Stimulated activated naive CD8-positive, alpha-beta T cell treated with anti-CD3 and anti-CD28 coated beads, Interleukin-15, Interleukin-2, amounts not matched to agents 100 ng/mL and 50 ng/mL, for 24 hours (primary cell): Measurements from ENCODE around the gene SPESP1.

Experiments
- H3K27ac Mint-ChIP-seq: one replicate; pipeline ENCODE4 v1.8.0; 2021; ENCODE audit warnings: mild to moderate bottlenecking, mixed read lengths
- H3K27me3 Mint-ChIP-seq: one replicate; pipeline ENCODE4 v1.8.0; 2021; ENCODE audit warnings: mixed read lengths
- H3K36me3 Mint-ChIP-seq: one replicate; pipeline ENCODE4 v1.8.0; 2021; ENCODE audit warnings: low read depth, mixed read lengths
- H3K4me1 Mint-ChIP-seq: one replicate; pipeline ENCODE4 v1.8.0; 2021; ENCODE audit warnings: low read depth, mixed read lengths
- H3K4me3 Mint-ChIP-seq: one replicate; pipeline ENCODE4 v1.8.0; 2021; ENCODE audit warnings: mild to moderate bottlenecking, mixed read lengths
- H3K9me3 Mint-ChIP-seq: one replicate; pipeline ENCODE4 v1.8.0; 2021; ENCODE audit warnings: mixed read lengths

SPESP1 gene

GRCh38 chr15:68979816-68980215 lies 49.5 kb downstream of the SPESP1 start:
- Mint-ChIP-seq H3K27ac (no peak overlapping the region), H3K27me3 (peaks cover 9% of the 10 kb centered on the region), H3K9me3 (peaks cover 6% of the 10 kb centered on the region), H3K4me1 (no peaks in the 10 kb centered on the region), H3K4me3 (no peak overlapping the region), H3K36me3 (no peaks in the 10 kb centered on the region)

- Mint-ChIP-seq H3K9me3 (peaks cover 6% of the 10 kb centered on the region), H3K36me3 (no peaks in the 10 kb centered on the region), H3K4me3 (no peak overlapping the region), H3K27me3 (peaks cover 6% of the 10 kb centered on the region), H3K27ac (no peak overlapping the region), H3K4me1 (no peaks in the 10 kb centered on the region)
These were observed 50.5 kb downstream of the SPESP1 start for GRCh38 chr15:68980786-68981185.

DNA sequence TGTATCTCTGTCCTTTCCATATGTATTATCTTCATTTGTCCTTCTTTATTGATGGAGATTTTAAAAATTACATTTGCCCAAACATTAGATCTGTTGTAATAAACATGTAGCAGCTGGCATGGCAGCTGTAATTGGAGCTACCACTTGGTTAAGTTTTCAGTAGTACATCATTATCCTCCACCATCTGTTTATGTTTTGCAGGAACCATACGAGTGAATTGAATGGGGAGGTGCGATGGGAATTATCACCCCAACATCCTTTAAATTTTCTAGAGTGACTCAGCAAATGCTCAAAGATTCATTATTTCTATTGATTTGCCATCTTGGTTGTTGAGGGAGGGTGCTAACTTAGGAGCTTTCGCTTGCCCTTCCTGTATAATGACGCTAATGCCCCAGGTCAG lies 51.6 kb downstream of the SPESP1 start:
- Mint-ChIP-seq H3K27ac (no peak overlapping the region), H3K9me3 (peaks cover 3% of the 10 kb centered on the region), H3K36me3 (no peaks in the 10 kb centered on the region), H3K27me3 (peaks cover 6% of the 10 kb centered on the region), H3K4me3 (no peak overlapping the region), H3K4me1 (no peaks in the 10 kb centered on the region)

DNA sequence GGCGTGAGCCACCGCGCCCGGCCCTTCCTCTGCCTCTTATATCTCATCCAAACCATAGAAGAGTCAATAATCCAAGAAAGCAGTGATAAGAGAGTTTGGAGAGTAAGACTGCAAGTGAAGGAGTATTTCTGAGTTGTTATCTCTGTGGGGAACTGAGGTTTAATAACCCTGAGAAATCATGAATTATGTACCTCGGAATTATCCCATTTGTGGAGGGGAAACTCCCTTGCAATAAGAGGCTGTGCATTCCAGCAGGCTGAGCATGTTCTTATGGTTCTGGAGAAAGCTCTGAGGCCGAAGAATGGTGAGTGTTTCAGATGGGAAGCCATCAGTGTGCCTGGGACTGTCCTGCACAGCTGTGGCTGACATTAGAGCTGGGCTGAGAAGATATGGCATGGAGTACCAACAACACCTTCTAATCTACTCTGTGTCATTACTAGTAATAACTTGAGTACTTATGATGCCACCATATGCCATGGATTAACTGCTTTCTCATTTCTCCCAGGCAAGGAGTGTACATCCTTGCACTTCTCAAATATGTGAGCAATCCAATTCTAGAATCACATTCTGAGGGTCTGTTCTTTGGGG lies 52.7 kb downstream of the SPESP1 start:
- Mint-ChIP-seq H3K4me1 (no peaks in the 10 kb centered on the region), H3K27me3 (peaks cover 9% of the 10 kb centered on the region), H3K27ac (no peak overlapping the region), H3K4me3 (no peak overlapping the region), H3K36me3 (no peaks in the 10 kb centered on the region), H3K9me3 (no peaks in the 10 kb centered on the region)

DNA sequence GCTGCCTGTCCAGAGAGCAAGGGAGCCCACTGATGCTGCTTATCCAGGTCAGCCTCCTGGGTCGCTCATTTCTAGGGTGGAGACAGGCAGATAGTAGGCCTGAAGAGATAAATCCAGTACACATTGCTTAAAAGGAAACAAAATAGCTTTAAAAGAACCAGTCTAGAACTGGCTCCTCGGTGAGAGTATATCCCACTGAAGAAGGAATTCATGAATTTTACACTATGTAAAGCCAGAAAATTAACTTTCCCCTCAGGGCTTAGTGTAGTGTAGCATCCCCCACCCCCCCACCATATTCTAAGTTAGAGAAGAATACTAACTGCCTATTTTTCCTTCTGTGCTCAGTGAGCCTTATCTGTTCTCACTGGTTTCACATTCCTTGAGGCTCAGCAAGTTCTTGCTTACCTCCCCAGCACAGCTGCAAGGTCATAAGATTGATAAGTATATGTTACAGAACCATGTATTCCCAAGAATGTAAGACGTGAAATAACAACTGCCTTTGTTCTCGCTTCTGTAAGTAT lies 53.7 kb downstream of the SPESP1 start:
- Mint-ChIP-seq H3K36me3 (no peaks in the 10 kb centered on the region), H3K4me3 (no peak overlapping the region), H3K27me3 (peaks cover 15% of the 10 kb centered on the region), H3K4me1 (no peaks in the 10 kb centered on the region), H3K27ac (no peak overlapping the region), H3K9me3 (no peaks in the 10 kb centered on the region)

DNA sequence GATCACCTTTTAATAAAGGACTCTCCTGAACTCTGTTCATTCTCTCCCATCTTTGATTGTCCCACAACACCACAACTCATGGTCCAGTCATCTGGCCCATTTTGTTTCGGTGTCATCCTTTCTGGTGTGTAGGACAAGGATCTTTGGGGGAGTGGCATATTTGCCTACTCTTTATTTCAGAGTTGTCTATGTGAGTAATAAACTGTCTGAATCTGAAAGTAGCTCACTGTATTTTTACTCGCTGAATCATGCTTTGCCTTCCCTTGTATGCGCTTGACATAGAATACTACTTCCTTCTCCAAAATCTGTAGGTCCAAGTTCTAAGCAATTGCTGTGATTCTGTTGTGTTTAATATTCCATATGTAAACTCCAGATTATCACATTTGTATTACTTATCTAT lies 54.3 kb downstream of the SPESP1 start:
- Mint-ChIP-seq H3K4me1 (no peaks in the 10 kb centered on the region), H3K4me3 (no peak overlapping the region), H3K9me3 (no peaks in the 10 kb centered on the region), H3K27me3 (peaks cover 15% of the 10 kb centered on the region), H3K36me3 (no peaks in the 10 kb centered on the region), H3K27ac (no peak overlapping the region)

DNA sequence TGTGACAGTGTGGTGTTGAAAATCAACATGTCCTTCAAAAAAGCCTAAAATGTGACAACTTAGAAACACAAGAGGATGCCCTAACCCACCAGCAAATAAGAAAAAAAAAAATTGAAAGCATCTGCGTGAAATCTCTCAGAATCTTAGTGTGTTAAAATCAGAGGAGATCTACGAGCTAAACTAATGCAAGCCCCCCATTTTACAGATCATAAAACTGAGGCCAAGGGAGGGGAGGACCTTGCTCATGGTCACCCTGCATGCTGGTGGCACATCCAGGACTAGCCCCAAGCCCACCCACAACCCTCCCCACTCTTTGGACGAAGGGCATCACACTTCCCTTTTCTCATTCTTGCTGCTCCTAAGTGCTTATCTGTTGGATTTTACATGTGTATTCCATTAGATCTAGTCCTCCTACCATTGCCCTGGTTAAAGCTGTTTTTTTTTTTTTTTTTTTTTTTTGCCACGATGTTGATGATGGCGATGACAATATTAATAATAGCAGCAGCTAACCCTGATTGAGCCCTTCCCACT lies 55.1 kb downstream of the SPESP1 start:
- peaks cover 15% of the 10 kb centered on the region for H3K27me3 Mint-ChIP-seq
- H3K4me1 Mint-ChIP-seq = no peaks in the 10 kb centered on the region
- H3K9me3 Mint-ChIP-seq = no peaks in the 10 kb centered on the region
- H3K36me3 Mint-ChIP-seq = no peaks in the 10 kb centered on the region
- H3K27ac Mint-ChIP-seq = no peak overlapping the region
- H3K4me3 Mint-ChIP-seq = no peak overlapping the region

GRCh38 chr15:68986322-68986721 lies 56.0 kb downstream of the SPESP1 start:
- Mint-ChIP-seq H3K36me3 (no peaks in the 10 kb centered on the region), H3K27me3 (peaks cover 15% of the 10 kb centered on the region), H3K27ac (no peak overlapping the region), H3K4me1 (no peaks in the 10 kb centered on the region), H3K9me3 (no peaks in the 10 kb centered on the region), H3K4me3 (no peak overlapping the region)

DNA sequence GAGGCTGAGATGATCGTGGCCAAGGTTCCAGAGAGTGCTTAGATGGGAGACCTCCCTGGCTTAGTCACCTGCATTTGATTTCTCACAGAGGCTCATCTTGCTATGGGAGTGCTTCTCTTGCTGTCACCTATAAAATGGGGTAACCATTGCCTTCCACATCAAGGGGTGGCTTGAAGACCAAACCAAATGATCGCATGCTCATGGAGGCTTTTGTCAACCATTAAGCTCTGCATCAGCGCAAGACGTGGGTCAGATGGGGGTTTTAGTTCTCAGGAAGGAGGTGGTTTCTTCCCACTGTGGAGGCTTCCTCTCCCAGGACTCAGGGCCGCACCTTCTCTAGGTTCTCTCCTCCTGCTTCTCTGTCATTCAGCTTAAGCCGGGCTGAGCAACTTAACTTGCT lies 56.8 kb downstream of the SPESP1 start:
- Mint-ChIP-seq H3K4me1 (no peaks in the 10 kb centered on the region), H3K9me3 (no peaks in the 10 kb centered on the region), H3K36me3 (no peaks in the 10 kb centered on the region), H3K27me3 (peaks cover 15% of the 10 kb centered on the region), H3K27ac (no peak overlapping the region), H3K4me3 (no peak overlapping the region)

- Mint-ChIP-seq H3K4me1 (no peaks in the 10 kb centered on the region), H3K9me3 (no peaks in the 10 kb centered on the region), H3K36me3 (no peaks in the 10 kb centered on the region), H3K27ac (no peak overlapping the region), H3K4me3 (no peak overlapping the region), H3K27me3 (peaks cover 15% of the 10 kb centered on the region)
These were observed 57.4 kb downstream of the SPESP1 start for GRCh38 chr15:68987676-68988075.

GRCh38 chr15:68989541-68990230 lies 59.4 kb downstream of the SPESP1 start:
- H3K9me3 Mint-ChIP-seq = no peaks in the 10 kb centered on the region
- no peak overlapping the region for H3K27ac Mint-ChIP-seq
- H3K4me1 Mint-ChIP-seq = no peaks in the 10 kb centered on the region
- H3K4me3 Mint-ChIP-seq = no peak overlapping the region
- no peaks in the 10 kb centered on the region for H3K36me3 Mint-ChIP-seq
- H3K27me3 Mint-ChIP-seq = peaks cover 11% of the 10 kb centered on the region

DNA sequence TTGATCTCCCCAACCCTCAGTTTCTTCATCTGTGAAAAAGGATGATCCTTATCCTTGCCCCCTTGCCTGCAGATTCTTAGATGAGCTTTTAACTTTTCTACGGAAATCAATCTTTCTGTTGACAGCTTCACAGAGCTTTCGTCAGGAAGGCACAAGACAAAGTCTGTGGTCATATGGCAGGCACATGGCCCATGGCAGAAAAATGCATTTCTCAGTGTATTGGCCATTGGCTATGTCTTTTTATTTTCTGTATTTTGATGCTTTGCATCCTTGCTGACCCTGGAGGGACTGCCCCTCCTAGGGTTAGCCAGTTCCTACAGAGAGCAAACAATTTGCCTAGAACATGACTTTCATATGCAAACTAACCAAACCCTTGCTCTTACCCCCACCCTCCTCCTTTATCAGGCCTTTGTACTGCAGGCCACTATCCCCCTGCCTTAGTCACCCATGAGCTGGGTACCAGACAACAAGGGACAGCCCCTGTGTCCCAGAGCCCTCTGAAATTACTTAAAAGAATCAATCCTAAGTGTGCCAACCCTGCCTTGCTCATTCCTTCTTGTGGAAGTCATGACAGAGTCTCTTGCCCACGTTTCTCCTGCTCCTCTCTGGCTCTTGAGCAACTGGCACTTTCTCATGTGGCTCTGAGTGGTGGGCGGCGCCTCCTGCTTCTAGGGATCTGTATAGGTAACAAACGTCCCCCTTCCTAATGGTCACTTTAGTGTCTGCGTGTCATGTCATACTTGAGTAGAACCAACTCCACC lies 60.1 kb downstream of the SPESP1 start:
- Mint-ChIP-seq H3K4me1 (no peaks in the 10 kb centered on the region), H3K4me3 (no peak overlapping the region), H3K36me3 (no peaks in the 10 kb centered on the region), H3K9me3 (no peaks in the 10 kb centered on the region), H3K27ac (no peak overlapping the region), H3K27me3 (peaks cover 9% of the 10 kb centered on the region)

DNA sequence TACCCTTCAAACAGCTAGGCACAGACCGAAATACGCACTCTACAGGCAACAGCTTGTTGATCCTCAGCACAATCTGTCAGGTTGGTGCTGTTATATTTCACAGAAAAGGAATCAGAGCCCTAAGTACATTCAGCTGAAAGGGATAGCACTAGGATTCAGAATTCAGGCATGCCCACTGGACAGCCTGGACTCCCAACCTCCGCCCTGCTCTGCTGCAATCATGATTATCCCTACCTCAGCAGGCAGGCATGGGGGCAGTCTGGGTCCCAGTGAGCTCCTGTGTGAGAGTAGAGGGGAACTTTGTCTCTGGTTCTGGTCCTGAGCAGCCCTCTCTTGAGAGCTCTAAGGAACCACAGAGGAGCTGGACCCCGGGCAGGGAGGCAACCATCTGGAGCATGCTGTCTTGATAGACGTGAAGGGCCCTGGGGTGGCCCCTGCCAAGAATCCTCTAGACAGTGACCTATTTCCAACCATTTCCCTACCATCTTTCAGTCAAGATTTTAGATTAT lies 60.7 kb downstream of the SPESP1 start:
- Mint-ChIP-seq H3K4me1 (no peaks in the 10 kb centered on the region), H3K4me3 (no peak overlapping the region)

GRCh38 chr15:68991723-68992122 lies 61.4 kb downstream of the SPESP1 start:
- Mint-ChIP-seq H3K4me1 (no peaks in the 10 kb centered on the region), H3K27me3 (peaks cover 9% of the 10 kb centered on the region), H3K4me3 (no peak overlapping the region), H3K9me3 (no peaks in the 10 kb centered on the region), H3K27ac (no peak overlapping the region), H3K36me3 (no peaks in the 10 kb centered on the region)

More for the DNA sequence above, 60.7 kb downstream of the SPESP1 start:
- Mint-ChIP-seq H3K27me3 (peaks cover 9% of the 10 kb centered on the region), H3K36me3 (no peaks in the 10 kb centered on the region), H3K9me3 (no peaks in the 10 kb centered on the region), H3K27ac (no peak overlapping the region)

- no peak overlapping the region for H3K27ac Mint-ChIP-seq
- no peaks in the 10 kb centered on the region for H3K4me1 Mint-ChIP-seq
- no peaks in the 10 kb centered on the region for H3K36me3 Mint-ChIP-seq
- peaks cover 6% of the 10 kb centered on the region for H3K27me3 Mint-ChIP-seq
- no peaks in the 10 kb centered on the region for H3K9me3 Mint-ChIP-seq
- H3K4me3 Mint-ChIP-seq = no peak overlapping the region
These were observed 62.4 kb downstream of the SPESP1 start for GRCh38 chr15:68992696-68993095.
